Osteocyte (in vitro differentiated cells): ENCODE measurements around the gene SLPI. TPM values are rescaled to one million over a fixed set of nuclear protein-coding genes. Genes with fewer than 3 reads are reported as not detected.

Experiments used
- DNase-seq: peaks from one replicate; pipeline ENCODE4 v3.0.0; 2021; ENCODE audit warnings: mixed read lengths; ENCODE audit not compliant: unreplicated experiment; ENCODE audit errors: extremely low spot score
- H3K27ac Mint-ChIP-seq: one replicate; pipeline ENCODE4 v1.8.0; 2021; ENCODE audit warnings: mild to moderate bottlenecking, mixed read lengths; ENCODE audit not compliant: unreplicated experiment
- H3K27me3 Mint-ChIP-seq: one replicate; pipeline ENCODE4 v1.8.0; 2021; ENCODE audit warnings: mixed read lengths; ENCODE audit not compliant: unreplicated experiment
- H3K36me3 Mint-ChIP-seq: one replicate; pipeline ENCODE4 v1.8.0; 2021; ENCODE audit warnings: mixed read lengths; ENCODE audit not compliant: unreplicated experiment
- H3K4me1 Mint-ChIP-seq: one replicate; pipeline ENCODE4 v1.8.0; 2021; ENCODE audit warnings: mixed read lengths; ENCODE audit not compliant: unreplicated experiment
- H3K4me3 Mint-ChIP-seq: one replicate; pipeline ENCODE4 v1.8.0; 2021; ENCODE audit warnings: mild to moderate bottlenecking, moderate library complexity, mixed read lengths; ENCODE audit not compliant: unreplicated experiment
- H3K9me3 Mint-ChIP-seq: one replicate; pipeline ENCODE4 v1.8.0; 2021; ENCODE audit warnings: mixed read lengths; ENCODE audit not compliant: unreplicated experiment
- total RNA-seq: library from RNA; stranded (reverse); gene quantifications from 2 replicates; pipeline ENCODE4 v1.2.1, GENCODE V29; 2021
- TF ChIP-seq, protein P1 (sequence below): fragments of 200-600 bp; sonication (generic); IDR thresholded peaks from 2 replicates; pipeline ENCODE4 v1.5.0; 2021; ENCODE audit warnings: antibody characterized with exemption, mild to moderate bottlenecking, moderate library complexity

SLPI gene
- total RNA-seq, 1 donor from 2014 or later = not detected

DNA sequence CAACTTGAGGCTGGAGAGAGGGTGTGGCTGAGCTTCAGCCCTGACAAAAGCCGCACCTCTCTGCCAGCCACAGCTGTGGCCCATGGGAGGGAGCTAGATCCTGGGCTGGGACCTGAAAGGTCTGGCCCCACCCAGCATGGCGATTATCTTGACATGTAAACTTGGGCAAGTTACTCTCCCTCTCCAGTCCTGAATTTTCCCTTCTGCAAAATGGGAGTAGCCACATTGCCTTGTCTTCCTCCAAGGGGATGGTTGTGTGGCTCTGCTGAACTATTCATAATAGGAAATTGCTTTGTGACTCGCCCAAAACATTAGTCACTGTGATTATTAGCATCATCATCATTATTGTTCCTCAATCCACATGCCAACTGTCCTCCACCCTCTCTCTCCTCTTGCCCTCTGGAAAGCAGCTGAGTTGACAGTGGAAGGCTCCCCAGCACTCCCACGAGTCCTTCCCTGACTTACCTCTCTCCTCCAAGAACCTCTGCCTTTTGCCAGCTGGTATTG is 29.2 kb upstream of the SLPI start:
- no peaks in the 10 kb centered on the region for H3K36me3 Mint-ChIP-seq
- TF ChIP-seq, protein P1, sequence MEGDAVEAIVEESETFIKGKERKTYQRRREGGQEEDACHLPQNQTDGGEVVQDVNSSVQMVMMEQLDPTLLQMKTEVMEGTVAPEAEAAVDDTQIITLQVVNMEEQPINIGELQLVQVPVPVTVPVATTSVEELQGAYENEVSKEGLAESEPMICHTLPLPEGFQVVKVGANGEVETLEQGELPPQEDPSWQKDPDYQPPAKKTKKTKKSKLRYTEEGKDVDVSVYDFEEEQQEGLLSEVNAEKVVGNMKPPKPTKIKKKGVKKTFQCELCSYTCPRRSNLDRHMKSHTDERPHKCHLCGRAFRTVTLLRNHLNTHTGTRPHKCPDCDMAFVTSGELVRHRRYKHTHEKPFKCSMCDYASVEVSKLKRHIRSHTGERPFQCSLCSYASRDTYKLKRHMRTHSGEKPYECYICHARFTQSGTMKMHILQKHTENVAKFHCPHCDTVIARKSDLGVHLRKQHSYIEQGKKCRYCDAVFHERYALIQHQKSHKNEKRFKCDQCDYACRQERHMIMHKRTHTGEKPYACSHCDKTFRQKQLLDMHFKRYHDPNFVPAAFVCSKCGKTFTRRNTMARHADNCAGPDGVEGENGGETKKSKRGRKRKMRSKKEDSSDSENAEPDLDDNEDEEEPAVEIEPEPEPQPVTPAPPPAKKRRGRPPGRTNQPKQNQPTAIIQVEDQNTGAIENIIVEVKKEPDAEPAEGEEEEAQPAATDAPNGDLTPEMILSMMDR = no peak
- H3K9me3 Mint-ChIP-seq = no peaks in the 10 kb centered on the region
- DNase-seq = no peak
- H3K27me3 Mint-ChIP-seq = peaks cover 51% of the 10 kb centered on the region
- H3K4me1 Mint-ChIP-seq = no peaks in the 10 kb centered on the region
- no peak overlapping the region for H3K4me3 Mint-ChIP-seq
- H3K27ac Mint-ChIP-seq = no peak overlapping the region

DNA sequence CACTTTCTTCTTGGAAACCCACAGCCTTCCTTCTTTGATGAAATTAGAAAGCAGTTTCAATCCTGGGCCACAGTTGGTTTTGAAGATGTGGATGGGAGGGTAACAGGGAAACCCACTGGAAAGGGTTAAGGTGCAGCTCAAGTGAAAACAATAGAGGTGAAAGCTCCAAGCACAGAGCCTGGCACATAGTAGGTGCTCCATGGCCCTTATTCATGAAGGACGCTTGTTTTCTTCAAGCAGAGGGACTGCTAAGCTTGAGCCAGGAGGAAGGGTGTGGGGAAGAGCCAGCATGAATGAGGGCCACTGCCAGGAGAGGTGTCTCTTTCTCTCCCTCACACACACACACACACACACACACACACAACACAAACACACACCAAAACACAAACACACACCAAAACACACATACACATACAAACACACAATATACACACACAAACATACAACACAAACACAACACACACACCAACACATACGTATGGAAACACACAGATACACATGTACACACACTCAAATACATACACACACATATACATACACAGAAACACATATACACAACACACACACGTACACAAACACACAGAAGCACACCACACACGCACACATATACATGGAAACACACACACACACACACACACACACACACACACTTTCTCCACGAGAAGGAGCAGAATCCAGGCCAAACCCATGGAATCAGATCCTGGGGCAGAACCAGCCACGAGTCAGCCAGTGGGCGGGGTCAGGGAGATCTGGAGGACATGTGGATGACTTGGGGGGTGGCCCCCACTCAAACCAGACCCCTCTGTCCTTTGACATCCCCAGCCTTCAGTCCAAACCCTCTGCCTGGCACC is 28.6 kb upstream of the SLPI start:
- Mint-ChIP-seq H3K36me3 (no peaks in the 10 kb centered on the region), H3K4me1 (no peaks in the 10 kb centered on the region), H3K9me3 (no peaks in the 10 kb centered on the region), H3K27ac (no peak overlapping the region), H3K27me3 (peaks cover 46% of the 10 kb centered on the region), H3K4me3 (no peak overlapping the region)
- no peak for DNase-seq
- TF ChIP-seq, protein P1 = no peak

DNA sequence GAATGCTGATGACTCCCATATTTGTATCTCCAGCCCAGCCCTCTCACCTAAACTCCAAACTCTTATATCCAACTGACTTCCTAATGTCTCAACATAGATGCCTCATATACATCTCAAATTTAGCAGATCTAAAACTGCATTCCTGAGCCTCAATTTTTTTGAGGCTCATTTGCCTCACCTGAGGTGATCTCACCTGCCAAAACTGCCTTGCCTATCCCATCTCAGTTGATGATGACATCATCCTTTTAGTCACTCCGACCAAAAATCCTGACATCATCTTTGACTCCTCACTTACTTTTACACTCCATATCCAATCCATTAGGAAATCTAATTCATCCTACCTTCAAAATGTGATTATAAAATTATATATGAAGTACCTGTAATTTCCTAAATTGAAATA is 25.6 kb upstream of the SLPI start:
- TF ChIP-seq, protein P1 = no peak
- Mint-ChIP-seq H3K36me3 (no peaks in the 10 kb centered on the region), H3K4me3 (no peak overlapping the region), H3K9me3 (no peaks in the 10 kb centered on the region), H3K27ac (no peak overlapping the region), H3K27me3 (peaks cover 43% of the 10 kb centered on the region), H3K4me1 (no peaks in the 10 kb centered on the region)
- no peak for DNase-seq

DNA sequence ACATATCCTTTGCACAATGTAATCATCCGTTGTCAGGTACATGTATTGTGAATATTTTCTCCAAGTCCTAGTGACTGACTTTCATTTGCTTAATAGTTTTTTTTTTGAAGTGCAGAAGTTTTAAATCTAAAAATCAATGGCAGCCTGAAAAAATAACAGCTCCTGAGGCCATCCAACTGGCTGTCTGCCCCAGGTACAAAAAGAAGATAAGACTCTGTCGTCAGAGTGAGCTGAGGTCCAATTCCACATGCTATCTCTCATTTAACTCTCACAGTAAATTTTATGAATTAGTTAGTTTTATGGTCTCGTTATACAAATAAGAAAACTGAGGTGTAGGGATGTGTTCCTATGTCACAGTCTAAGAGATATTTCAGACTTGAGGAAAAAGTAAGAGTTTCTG is 21.0 kb upstream of the SLPI start:
- no peak overlapping the region for H3K27ac Mint-ChIP-seq

DNA sequence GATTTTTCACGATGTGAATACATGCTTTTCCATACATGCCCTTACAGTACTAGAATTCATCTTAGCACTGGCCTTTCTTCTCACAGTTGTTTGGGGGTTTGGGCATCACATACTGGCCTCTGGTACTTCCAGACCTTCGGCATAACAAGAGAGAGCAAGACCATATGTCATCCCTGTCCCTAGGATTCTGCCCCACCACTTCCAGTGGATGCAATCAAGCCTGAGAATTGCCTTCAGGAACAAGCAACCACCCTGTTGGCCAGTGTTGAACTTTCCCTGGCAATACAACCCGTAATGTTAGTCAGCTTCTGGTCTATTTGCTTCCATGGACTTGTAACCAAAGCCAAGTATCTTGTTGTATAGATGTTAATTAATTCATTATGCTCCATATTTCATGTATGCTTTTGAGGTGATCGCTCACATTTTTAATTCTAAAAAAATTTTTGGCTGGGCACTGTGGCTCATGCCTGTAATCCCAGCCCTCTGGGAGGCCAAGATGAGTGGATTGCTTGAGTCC is 15.4 kb upstream of the SLPI start:
- DNase-seq = peak; percentile 10
- Mint-ChIP-seq H3K36me3 (no peaks in the 10 kb centered on the region), H3K27ac (no peak overlapping the region), H3K27me3 (peaks cover 63% of the 10 kb centered on the region), H3K4me3 (no peak overlapping the region), H3K9me3 (no peaks in the 10 kb centered on the region), H3K4me1 (no peaks in the 10 kb centered on the region)
- TF ChIP-seq, protein P1 = no peak

More for the DNA sequence above, 21.0 kb upstream of the SLPI start:
- Mint-ChIP-seq H3K4me1 (no peaks in the 10 kb centered on the region), H3K9me3 (no peaks in the 10 kb centered on the region), H3K36me3 (no peaks in the 10 kb centered on the region), H3K27me3 (peaks cover 60% of the 10 kb centered on the region), H3K4me3 (no peak overlapping the region)
- TF ChIP-seq, protein P1 = no peak
- no peak for DNase-seq
